Measurements from ENCODE around the gene RIMS4.

DNA sequence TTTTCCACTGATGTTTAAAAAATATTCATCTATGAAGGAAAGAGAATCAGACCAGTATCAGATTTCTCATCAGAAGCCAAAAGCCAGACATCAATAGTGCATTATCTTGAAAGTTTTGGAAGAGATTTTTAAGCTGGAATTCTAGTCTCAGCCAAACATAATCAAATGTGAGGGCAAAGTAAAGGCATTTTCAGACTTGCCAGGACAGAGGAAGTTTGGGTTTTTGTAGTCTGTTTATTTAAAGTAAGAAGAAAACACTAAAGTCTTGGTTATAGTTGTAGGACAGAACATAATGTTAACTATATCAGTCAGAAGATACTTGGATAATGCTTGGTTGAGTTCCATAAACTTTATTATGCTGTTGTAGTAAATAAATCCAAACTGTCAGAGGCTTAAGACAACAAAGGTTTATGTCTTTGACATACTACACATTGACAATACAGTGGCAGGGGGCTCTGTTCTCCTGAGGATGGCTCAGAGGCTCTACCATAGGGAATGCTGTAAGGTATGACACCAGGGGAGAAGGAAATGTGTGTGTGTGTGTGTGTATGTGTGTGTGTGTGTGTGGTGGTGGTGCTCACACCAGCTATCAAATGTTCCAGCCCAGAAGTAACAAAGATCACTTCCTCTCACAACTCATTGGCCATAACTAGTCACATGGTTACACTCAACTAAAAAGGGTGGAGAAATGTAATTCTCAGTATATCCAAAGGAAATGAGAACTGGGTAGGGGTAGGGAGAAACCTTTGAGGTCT is 48.4 kb upstream of the RIMS4 start:
- TF ChIP-seq EZH2phosphoT487 (IDR thresholded peaks at IDR 0.05), result no peak
- TF ChIP-seq, protein P1, sequence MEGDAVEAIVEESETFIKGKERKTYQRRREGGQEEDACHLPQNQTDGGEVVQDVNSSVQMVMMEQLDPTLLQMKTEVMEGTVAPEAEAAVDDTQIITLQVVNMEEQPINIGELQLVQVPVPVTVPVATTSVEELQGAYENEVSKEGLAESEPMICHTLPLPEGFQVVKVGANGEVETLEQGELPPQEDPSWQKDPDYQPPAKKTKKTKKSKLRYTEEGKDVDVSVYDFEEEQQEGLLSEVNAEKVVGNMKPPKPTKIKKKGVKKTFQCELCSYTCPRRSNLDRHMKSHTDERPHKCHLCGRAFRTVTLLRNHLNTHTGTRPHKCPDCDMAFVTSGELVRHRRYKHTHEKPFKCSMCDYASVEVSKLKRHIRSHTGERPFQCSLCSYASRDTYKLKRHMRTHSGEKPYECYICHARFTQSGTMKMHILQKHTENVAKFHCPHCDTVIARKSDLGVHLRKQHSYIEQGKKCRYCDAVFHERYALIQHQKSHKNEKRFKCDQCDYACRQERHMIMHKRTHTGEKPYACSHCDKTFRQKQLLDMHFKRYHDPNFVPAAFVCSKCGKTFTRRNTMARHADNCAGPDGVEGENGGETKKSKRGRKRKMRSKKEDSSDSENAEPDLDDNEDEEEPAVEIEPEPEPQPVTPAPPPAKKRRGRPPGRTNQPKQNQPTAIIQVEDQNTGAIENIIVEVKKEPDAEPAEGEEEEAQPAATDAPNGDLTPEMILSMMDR (IDR thresholded peaks at IDR 0.05), result no peak
- no peak for TF ChIP-seq EZH2 (IDR thresholded peaks at IDR 0.05)

Data from neural progenitor cell (in vitro differentiated cells).